HL-60 (cell line): ENCODE measurements around the gene CDH7.

ENCODE experiments used
- DNase-seq, 2 experiments: peaks; one replicate each; pipeline ENCODE4 v3.0.0-alpha.2; 2010 to 2020; ENCODE audit warnings: low read depth in 1 of 2, low spot score in 1 of 2
- H3K27ac ChIP-seq: fragments of 250-450 bp; sonication (Bioruptor Pico); replicated peaks from 2 replicates; pipeline ENCODE4 v1.5.1; 2020; ENCODE audit warnings: mild to moderate bottlenecking, moderate library complexity
- H3K27me3 ChIP-seq: fragments of 250-450 bp; sonication (Bioruptor Pico); 2 replicates; pipeline ENCODE4 v1.5.1; 2021; ENCODE audit warnings: mild to moderate bottlenecking, moderate library complexity; ENCODE audit not compliant: insufficient read depth, poor library complexity, severe bottlenecking
- H3K4me3 ChIP-seq: replicated peaks from 2 replicates; pipeline ENCODE4 v1.5.1; 2011; ENCODE audit warnings: mild to moderate bottlenecking, control low read depth, low read length; ENCODE audit not compliant: insufficient read depth
- CTCF ChIP-seq: IDR thresholded peaks from one replicate; pipeline ENCODE4 v1.5.1; 2011; ENCODE audit warnings: low read length, control low read depth, inconsistent platforms; ENCODE audit not compliant: insufficient read depth
- GABPA ChIP-seq: IDR thresholded peaks from 2 replicates; pipeline ENCODE4 v1.6.1; 2012; ENCODE audit warnings: low read depth
- POLR2AphosphoS5 ChIP-seq: IDR thresholded peaks from 2 replicates; pipeline ENCODE4 v1.6.1; 2012; ENCODE audit warnings: low read depth
- REST ChIP-seq: IDR thresholded peaks from 2 replicates; pipeline ENCODE4 v1.6.1; 2012; ENCODE audit warnings: low read depth; ENCODE audit not compliant: insufficient replicate concordance
- SPI1 ChIP-seq: IDR thresholded peaks from 2 replicates; pipeline ENCODE4 v1.6.1; 2012; ENCODE audit warnings: low read depth, mild to moderate bottlenecking, borderline replicate concordance

Gene CDH7

GRCh38 chr18:65748321-65748720, 2.5 kb upstream of the CDH7 start:
- DNase-seq, result no peak
- H3K4me3 ChIP-seq, result no peak overlapping the region
- H3K27me3 ChIP-seq, result peaks cover 47% of the 10 kb centered on the region
- TF ChIP-seq POLR2AphosphoS5 (no peak), CTCF (no peak), REST (no peak), GABPA (no peak), SPI1 (no peak)
- H3K27ac ChIP-seq, result no peak overlapping the region

- no peak for DNase-seq
- H3K4me3 ChIP-seq, result no peak overlapping the region
- peaks cover 47% of the 10 kb centered on the region for H3K27me3 ChIP-seq
- no peak overlapping the region for H3K27ac ChIP-seq
- TF ChIP-seq SPI1, result no peak
- TF ChIP-seq POLR2AphosphoS5, result no peak
- TF ChIP-seq CTCF, result no peak
- TF ChIP-seq GABPA, result no peak
- TF ChIP-seq REST, result no peak
These were observed 971 bp upstream of the CDH7 start for GRCh38 chr18:65749841-65750240.

- H3K4me3 ChIP-seq, result no peak overlapping the region
- no peak for TF ChIP-seq CTCF
- no peak for TF ChIP-seq GABPA
- no peak for TF ChIP-seq SPI1
- no peak for TF ChIP-seq POLR2AphosphoS5
- TF ChIP-seq REST, result no peak
- H3K27ac ChIP-seq, result no peak overlapping the region
- DNase-seq, result no peak
- H3K27me3 ChIP-seq, result peaks cover 54% of the 10 kb centered on the region
These were observed 608 bp downstream of the CDH7 start for GRCh38 chr18:65751155-65752085.
